Measurements from ENCODE around the gene RARS2.

- TF ChIP-seq CTCF (IDR thresholded peaks at IDR 0.05; ENCODE audit: poor library complexity) (no peak), EZH2phosphoT487 (IDR thresholded peaks at IDR 0.05; ENCODE audit: low read depth, severe bottlenecking, unreplicated experiment) (no peak), EZH2 (IDR thresholded peaks at IDR 0.05; ENCODE audit: borderline replicate concordance) (no peak)
These were observed 6.0 kb downstream of the RARS2 start for GRCh38 chr6:87583822-87584221.
